ENCODE results near the gene TUBGCP2. TPM values are rescaled to one million over a fixed set of nuclear protein-coding genes. Genes with fewer than 3 reads are reported as not detected.

The TUBGCP2 gene
- total RNA-seq, 1 experiment from 2014 or later, result 49.1 TPM

GRCh38 chr10:133343558-133343957 lies 34.9 kb upstream of the TUBGCP2 start:
- no peak for DNase-seq (ENCODE audit: low spot score)

DNA sequence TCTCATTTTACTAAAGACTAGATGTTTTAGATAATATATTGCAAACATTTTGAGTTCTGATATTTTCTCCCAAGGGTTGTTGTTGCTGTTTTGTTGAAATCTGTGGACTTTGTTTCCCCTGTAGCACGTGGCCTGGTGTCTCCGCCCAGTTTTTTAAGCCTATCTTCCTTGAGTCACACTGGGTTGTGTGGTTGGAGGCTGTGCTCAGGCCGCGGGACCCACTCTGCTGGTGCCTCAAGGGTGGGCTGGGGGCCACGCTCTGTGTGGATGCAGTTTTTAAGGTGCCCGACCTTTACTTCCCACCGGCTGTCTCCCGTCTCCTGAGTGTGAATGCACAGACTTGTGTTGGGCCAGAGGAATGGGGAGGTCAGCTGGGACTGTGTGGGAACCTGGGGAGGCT lies 34.3 kb upstream of the TUBGCP2 start:
- DNase-seq (ENCODE audit: low spot score), result no peak

- no peak for DNase-seq (ENCODE audit: low spot score)
Measured at GRCh38 chr10:133341983-133342382, 33.3 kb upstream of the TUBGCP2 start.

GRCh38 chr10:133339708-133340380 lies 31.2 kb upstream of the TUBGCP2 start:
- DNase-seq (ENCODE audit: low spot score), result no peak

DNA sequence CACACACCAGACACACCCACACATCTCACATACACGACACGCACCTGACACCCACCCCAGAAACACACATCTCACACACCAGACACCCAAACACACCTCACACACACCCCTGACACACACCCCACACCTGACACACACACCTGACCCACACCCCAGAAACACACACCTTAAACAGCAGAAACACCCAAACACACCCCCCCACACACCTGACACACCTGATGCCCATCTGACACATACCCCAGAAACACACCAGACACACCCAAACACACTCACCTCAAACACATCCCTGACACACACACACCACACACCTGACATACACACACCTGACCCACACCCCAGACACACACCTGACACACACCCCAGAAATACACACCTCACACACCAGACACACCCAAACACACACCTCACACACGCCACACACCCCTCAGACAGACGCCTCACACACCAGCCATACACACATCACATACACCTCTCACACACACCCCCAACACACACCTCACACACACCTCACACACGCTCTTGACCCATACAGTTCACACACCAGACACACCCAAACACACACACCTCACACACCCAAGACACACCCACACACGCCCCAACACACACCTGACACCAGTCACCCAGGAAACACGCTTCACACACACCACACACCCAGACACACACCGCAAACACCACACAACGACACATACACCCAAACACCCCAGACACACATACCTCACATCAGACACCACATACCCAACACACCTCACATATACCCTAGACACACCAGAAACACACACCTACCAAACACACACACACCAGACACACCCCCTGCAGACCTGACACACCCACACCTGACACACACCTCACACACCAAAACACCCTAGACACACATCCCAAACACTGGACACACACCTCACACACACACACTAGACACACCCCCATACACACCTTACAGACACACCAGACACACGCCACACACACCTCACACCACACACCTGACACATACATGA lies 29.7 kb upstream of the TUBGCP2 start:
- DNase-seq (ENCODE audit: low spot score), result no peak

- no peak for DNase-seq (ENCODE audit: low spot score)
Measured at GRCh38 chr10:133337370-133337725, 28.7 kb upstream of the TUBGCP2 start.

DNA sequence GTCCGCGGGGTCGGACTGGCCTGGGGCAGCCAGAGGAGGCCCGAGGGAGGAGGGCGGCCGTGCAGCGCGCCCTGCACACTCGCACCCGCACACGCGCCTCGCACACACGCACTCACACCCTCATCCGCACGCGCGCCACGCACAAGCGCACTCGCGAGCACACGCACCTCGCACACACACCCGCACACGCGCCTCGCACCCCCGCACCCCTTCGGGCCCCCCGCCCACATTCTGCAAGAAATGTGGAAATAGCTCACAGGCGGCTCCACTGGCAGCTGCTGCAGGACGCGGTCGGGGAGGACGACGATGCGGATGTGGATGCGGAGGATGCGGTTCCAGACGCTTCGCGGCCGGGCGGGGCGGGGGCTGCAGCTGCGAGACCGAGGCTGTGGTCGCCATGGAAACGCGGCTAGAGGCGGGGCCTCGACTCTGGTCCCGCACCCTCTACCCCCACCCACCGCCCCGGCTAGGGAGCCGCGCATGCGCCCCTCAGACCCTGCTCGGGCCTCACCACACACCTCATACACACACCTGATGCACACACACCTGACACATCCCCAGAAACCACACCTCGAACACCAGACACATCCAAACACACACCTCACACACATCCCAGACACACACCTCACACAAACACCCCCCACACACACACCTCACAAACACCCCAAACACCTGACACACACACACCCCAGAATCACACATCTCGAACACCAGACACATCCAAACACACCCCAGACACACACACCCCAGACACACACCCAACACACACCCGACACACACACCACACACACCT lies 28.1 kb upstream of the TUBGCP2 start, which contains the start of gene CALY:
TSS of gene CALY (minus strand) at position 320 of the 793 bp plus-strand sequence. CDS start 7,907 bp downstream, outside the sequence.
- no peak for DNase-seq (ENCODE audit: low spot score)

GRCh38 chr10:133336118-133336576 lies 27.5 kb upstream of the TUBGCP2 start:
- no peak for DNase-seq (ENCODE audit: low spot score)

- DNase-seq (ENCODE audit: low spot score), result no peak
Measured at GRCh38 chr10:133335246-133336117, 26.8 kb upstream of the TUBGCP2 start.

- no peak for DNase-seq (ENCODE audit: low spot score)
Measured at GRCh38 chr10:133334503-133335245, 26.0 kb upstream of the TUBGCP2 start.

DNA sequence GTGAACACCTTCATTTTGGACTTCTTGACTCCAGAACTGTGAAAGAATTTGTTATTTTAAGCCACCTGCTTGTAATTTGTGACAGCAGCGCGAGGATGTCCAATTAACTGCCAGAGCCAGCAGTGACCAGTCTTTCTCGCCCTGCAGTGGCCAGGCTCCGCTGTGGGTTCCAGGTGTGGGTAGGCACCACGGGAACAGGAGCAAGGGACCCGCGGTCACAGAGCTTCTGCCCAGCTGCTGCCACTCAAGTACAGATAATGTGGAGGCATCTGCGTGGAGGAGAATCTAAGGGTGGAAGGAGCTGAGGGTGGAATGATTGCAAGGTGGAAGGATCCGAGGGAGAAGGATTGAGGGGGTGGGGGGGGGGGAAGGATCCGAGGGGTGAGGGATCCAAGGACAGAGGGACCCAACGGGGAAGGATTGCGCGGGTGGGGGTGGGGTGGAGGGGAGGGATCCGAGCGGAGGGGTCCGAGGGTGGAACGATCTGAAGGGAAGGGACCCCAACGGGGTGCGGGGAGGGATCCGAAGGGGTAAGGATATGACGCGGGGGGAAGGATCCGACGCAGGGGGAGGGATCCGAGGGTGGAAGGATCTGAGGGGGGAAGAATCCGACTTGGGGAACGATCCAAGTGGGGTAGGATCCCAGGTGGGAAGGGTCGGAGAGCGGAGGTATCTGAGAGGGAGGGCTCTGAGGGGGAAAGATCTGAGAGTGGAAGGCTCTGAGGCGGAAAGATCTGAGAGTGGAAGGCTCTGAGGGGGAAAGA lies 24.4 kb upstream of the TUBGCP2 start:
- DNase-seq (ENCODE audit: low spot score), result no peak

- peak; percentile 67 for DNase-seq (ENCODE audit: low spot score)
Measured at GRCh38 chr10:133329491-133330202, 21.0 kb upstream of the TUBGCP2 start.

DNA sequence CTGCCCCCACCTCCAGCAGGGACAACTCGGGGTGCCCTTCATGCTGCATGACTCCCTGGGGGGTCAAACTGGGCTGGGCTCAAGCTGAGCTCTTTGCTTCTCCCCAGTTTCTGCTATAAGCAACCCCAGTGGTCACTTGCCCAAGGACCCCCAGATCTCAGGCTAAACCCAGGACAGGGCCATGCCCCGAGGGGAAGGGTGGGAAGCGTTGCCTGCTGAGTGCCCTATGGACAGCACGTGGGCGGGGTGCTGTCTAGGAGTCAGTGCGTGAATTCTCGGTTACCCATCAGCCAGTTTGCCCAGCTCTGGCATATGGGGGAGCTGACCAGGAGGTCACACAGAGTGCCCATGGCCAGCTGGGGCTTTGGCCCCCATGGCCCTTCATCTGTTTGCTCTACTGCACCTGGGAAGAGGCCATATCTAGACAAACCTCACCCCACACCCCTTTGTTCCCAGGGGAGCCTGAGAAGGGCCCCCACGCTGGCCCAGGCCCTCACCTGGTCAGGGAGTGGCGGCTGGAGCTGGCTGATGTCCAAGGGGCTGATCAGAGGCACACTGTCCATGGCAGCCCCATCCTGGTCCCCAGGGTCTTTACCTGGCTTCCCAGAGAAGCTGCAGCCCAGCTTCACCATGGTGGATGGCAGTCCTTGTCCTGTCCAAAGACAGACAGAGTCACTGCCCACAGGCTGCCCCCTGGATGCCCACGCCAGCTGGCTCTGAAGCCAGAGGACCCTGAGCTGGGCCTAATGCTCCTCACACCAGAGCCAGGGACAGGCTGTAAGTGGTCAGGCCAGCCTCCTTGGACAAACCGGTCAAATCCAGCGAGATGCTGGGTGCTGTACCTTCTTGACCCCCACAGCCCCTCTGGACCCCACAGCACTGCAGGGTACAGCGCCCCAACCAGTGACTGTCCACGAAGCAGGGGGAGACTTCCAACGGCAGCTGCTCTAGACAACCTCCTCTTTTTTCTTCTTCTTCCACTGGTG lies 20.0 kb upstream of the TUBGCP2 start:
- no peak for DNase-seq (ENCODE audit: low spot score)

GRCh38 chr10:133327651-133328357 lies 19.1 kb upstream of the TUBGCP2 start:
- no peak for DNase-seq (ENCODE audit: low spot score)

DNA sequence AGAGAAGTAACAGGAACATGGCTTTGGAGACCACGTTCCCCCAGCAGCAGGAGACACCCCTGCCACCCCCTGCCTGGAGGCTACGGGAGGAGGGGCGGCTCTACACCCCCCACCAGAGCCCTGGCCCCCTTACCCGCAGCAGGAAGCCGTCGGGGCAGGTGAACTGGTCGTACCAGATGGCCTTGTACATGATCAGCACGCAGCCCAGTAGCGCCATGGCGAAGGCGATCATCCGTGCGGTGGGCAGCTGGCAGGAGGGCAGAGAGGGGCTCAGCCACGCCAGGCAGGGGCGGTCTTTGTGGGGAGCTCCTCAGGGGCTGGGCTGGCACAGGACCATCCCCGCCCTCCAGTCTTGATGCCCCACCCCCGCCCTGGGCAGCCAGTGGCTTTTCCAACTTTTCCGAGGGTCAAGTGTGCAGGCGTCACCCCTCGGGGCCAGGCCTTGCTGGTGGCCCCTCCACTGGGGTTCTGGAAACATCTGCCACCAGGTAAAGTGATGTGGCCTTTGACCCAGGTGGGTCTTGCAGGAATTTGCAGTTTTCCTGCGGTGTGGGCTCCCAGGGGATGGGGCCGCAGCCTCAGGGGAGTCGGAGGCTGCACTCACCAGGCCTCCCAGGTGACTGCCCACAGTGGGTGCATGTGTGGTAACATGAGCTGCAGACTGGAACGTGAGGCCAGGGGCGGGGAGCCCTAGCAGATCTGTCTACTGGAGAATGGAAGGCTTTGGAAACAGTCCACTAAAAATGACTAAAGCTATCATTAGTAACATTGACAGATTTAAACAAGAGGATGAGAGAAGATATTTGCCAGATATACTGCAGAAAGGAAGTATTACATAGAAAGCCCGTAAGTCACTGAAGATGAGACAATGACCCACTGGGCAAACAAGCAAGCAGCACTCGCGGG lies 18.3 kb upstream of the TUBGCP2 start:
- DNase-seq (ENCODE audit: low spot score), result no peak

DNA sequence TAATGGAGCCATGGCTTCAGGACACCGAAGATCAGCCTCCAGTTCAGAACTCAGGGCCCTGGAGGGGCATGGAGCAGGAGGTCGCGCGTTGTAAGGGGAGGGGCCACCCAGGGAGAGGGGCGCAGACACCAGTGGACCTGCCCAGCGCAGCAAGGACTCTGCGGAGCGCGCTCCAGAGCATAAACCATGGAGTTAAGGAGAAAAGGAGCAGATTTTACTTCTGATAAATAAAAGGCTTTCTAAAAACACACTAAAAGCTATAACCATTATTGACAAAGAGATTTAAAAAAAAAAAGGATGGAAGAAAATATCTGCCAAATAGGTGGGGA lies 17.5 kb upstream of the TUBGCP2 start:
- no peak for DNase-seq (ENCODE audit: low spot score)
